Prostate gland (tissue), 2 donors: ENCODE results near the gene ING3.

ENCODE experiments used
- POLR2AphosphoS5 ChIP-seq: sonication (generic); formaldehyde crosslinking; IDR thresholded peaks from one replicate; pipeline ENCODE4 v1.6.1; 2017; ENCODE audit warnings: antibody characterized with exemption
- TF ChIP-seq, protein P1 (sequence below), 4 experiments: fragments of 200-600 bp in 2 of 4; fragments of 450-650 bp in 2 of 4; sonication (generic) in 2 of 4; IDR thresholded peaks; 1 replicate in 3 of 4; 2 replicates in 1 of 4; pipeline ENCODE4 v1.5.1; 2016 to 2019; ENCODE audit warnings: antibody characterized with exemption in 4 of 4, mild to moderate bottlenecking in 2 of 4, moderate library complexity in 2 of 4

DNA sequence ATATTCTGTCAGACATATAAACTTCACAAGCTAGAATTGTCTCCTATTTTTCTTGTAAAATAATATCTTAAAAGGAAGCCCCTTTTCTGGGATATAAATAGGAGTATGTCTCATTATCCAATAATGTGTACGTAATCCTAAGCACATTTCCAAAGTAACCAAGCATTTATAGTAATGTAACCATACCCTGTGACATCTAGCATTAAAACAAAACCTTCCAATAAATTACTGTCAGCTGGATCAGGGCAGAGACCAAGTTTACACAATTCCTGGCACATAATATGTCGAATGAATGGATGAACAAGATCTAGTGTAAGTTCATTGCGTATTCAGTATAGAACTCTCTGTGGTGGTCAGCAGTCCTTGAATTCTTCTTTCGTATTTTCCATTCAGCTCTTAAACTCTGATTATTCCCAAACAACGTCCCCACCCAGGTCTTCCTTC lies 52.2 kb downstream of the ING3 start:
- TF ChIP-seq, protein P1, sequence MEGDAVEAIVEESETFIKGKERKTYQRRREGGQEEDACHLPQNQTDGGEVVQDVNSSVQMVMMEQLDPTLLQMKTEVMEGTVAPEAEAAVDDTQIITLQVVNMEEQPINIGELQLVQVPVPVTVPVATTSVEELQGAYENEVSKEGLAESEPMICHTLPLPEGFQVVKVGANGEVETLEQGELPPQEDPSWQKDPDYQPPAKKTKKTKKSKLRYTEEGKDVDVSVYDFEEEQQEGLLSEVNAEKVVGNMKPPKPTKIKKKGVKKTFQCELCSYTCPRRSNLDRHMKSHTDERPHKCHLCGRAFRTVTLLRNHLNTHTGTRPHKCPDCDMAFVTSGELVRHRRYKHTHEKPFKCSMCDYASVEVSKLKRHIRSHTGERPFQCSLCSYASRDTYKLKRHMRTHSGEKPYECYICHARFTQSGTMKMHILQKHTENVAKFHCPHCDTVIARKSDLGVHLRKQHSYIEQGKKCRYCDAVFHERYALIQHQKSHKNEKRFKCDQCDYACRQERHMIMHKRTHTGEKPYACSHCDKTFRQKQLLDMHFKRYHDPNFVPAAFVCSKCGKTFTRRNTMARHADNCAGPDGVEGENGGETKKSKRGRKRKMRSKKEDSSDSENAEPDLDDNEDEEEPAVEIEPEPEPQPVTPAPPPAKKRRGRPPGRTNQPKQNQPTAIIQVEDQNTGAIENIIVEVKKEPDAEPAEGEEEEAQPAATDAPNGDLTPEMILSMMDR (IDR thresholded peaks at IDR 0.05), result no peak
- no peak for TF ChIP-seq POLR2AphosphoS5
